Measurements from ENCODE around the gene KANSL1L. TPM values are rescaled to one million over a fixed set of nuclear protein-coding genes. Genes with fewer than 3 reads are reported as not detected.

KANSL1L gene
- total and polyA plus RNA-seq, 8 donors = 6.2 to 32.3 (median 15.7) TPM

GRCh38 chr2:210072493-210072892 is 98.7 kb downstream of the KANSL1L start:
- intact Hi-C loops (cut with DNase I) = no loop called here
- ATAC-seq = peak in 3 of 4 donors; percentile 13 to 23 (median 23)
- no peaks in the 10 kb centered on the region for H3K9me3 ChIP-seq

DNA sequence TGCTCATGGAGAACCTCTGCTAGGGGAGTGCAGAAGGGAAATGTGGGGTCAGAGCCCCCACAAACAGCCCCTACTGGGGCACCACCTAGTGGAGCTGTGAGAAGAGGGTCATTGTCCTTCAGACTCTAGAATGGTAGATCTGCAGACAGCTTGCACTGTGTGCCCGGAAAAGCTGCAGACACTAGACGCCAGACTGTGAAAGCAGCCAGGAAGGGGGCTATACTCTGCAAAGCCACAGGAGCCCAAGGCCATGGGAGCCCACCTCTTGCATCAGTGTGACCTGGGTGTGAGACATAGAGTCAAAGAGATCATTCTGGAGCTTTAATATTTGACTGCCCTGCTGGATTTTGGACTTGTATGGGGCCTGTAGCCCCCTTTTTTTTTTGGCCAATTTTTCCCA is 107.9 kb downstream of the KANSL1L start:
- no peak overlapping the region for H3K4me3 ChIP-seq
- intact Hi-C loops (cut with DNase I) = loop anchor here in 1 of 3 donors (10.0 kb wide), 1 partner anchor 141 kb away; no protein-coding TSS in a partner anchor
- H3K36me3 ChIP-seq = no peaks in the 10 kb centered on the region
- WGBS, 2 donors = 97% methylated on average over 2 of the region's 2 CpGs
- no peaks in the 10 kb centered on the region for H3K9me3 ChIP-seq
- FAIRE-seq (no peak), ATAC-seq (no peak), DNase-seq (no peak)
- H3K4me1 ChIP-seq = no peaks in the 10 kb centered on the region
- no peaks in the 10 kb centered on the region for H3K27me3 ChIP-seq
- no peak for TF ChIP-seq CTCF (IDR thresholded peaks at IDR 0.05)
- no peak overlapping the region for H3K27ac ChIP-seq

More at GRCh38 chr2:210072493-210072892, 98.7 kb downstream of the KANSL1L start:
- H3K27me3 ChIP-seq = no peaks in the 10 kb centered on the region
- TF ChIP-seq CTCF (IDR thresholded peaks at IDR 0.05) = no peak
- no peak for FAIRE-seq
- no peak overlapping the region for H3K27ac ChIP-seq
- 82 to 84% methylated on average over 5 of the region's 5 CpGs for whole genome bisulfite sequencing, 2 donors
- no peak overlapping the region for H3K4me3 ChIP-seq
- no peaks in the 10 kb centered on the region for H3K36me3 ChIP-seq
- H3K4me1 ChIP-seq = no peaks in the 10 kb centered on the region
- no peak for DNase-seq

- FAIRE-seq (no peak), DNase-seq (no peak), ATAC-seq (no peak)
- intact Hi-C loops (cut with DNase I) = no loop called here
- WGBS, 2 donors = 98% methylated on average over 3 of the region's 3 CpGs
- H3K27ac ChIP-seq = no peak overlapping the region
- no peaks in the 10 kb centered on the region for H3K4me1 ChIP-seq
- no peaks in the 10 kb centered on the region for H3K9me3 ChIP-seq
- H3K4me3 ChIP-seq = no peak overlapping the region
- no peaks in the 10 kb centered on the region for H3K27me3 ChIP-seq
- H3K36me3 ChIP-seq = no peaks in the 10 kb centered on the region
- TF ChIP-seq CTCF (IDR thresholded peaks at IDR 0.05) = no peak
These were observed 115.4 kb downstream of the KANSL1L start for GRCh38 chr2:210055825-210056224.

DNA sequence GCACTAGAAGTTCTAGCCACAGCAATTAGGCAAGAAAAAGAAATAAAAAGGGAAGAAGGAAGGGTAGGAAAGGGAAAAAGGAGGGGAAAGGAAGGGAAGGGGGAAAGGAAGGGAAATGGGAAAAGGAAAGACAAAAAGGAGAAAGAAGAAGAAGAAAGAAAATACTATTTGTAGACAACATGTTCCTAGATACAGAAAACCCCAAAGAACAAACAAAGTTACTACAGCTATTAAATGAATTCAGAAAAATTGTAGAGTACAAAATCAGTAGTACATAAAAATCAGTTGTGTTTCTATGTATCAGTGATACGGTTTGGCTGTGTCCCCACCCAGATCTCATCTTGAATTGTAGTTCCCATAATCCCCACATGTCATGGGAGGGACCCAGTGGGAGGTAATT is 116.5 kb downstream of the KANSL1L start:
- Histone ChIP-seq H3K4me1 (no peaks in the 10 kb centered on the region), H3K36me3 (no peaks in the 10 kb centered on the region), H3K27ac (no peak overlapping the region), H3K27me3 (no peaks in the 10 kb centered on the region), H3K9me3 (no peaks in the 10 kb centered on the region), H3K4me3 (no peak overlapping the region)
- ATAC-seq (no peak), FAIRE-seq (no peak), DNase-seq (no peak)
- TF ChIP-seq CTCF (IDR thresholded peaks at IDR 0.05) = no peak
- intact Hi-C loops (cut with DNase I) = no loop called here
- 95 to 96% methylated on average over 1 of the region's 1 CpG for WGBS, 2 donors

GRCh38 chr2:210050885-210051284 is 120.3 kb downstream of the KANSL1L start:
- H3K4me3 ChIP-seq = no peak overlapping the region
- intact Hi-C loops (cut with DNase I) = no loop called here
- FAIRE-seq (no peak), DNase-seq (no peak), ATAC-seq (no peak)
- TF ChIP-seq CTCF (IDR thresholded peaks at IDR 0.05) = no peak
- H3K27me3 ChIP-seq = no peaks in the 10 kb centered on the region
- no peak overlapping the region for H3K27ac ChIP-seq
- no peaks in the 10 kb centered on the region for H3K36me3 ChIP-seq
- H3K9me3 ChIP-seq = no peaks in the 10 kb centered on the region
- 97 to 100% methylated on average over 1 of the region's 1 CpG for WGBS, 2 donors
- no peaks in the 10 kb centered on the region for H3K4me1 ChIP-seq
